GM12873 (cell line): Measurements from ENCODE around the gene PIANP.

Source experiments
- TF ChIP-seq, protein P1 (sequence below): IDR thresholded peaks from 2 replicates; pipeline ENCODE4 v1.5.1; 2012; ENCODE audit warnings: low read depth, mild to moderate bottlenecking, moderate library complexity, low read length, control low read depth; ENCODE audit not compliant: insufficient read depth; ENCODE audit errors: missing control alignments

The PIANP gene

GRCh38 chr12:6700646-6701051, at the start of gene PIANP:
Gene PIANP, minus strand, starts transcription at chr12:6700815. Its CDS starts 2,754 bp downstream, at chr12:6698061.
- TF ChIP-seq, protein P1, sequence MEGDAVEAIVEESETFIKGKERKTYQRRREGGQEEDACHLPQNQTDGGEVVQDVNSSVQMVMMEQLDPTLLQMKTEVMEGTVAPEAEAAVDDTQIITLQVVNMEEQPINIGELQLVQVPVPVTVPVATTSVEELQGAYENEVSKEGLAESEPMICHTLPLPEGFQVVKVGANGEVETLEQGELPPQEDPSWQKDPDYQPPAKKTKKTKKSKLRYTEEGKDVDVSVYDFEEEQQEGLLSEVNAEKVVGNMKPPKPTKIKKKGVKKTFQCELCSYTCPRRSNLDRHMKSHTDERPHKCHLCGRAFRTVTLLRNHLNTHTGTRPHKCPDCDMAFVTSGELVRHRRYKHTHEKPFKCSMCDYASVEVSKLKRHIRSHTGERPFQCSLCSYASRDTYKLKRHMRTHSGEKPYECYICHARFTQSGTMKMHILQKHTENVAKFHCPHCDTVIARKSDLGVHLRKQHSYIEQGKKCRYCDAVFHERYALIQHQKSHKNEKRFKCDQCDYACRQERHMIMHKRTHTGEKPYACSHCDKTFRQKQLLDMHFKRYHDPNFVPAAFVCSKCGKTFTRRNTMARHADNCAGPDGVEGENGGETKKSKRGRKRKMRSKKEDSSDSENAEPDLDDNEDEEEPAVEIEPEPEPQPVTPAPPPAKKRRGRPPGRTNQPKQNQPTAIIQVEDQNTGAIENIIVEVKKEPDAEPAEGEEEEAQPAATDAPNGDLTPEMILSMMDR, result no peak

- TF ChIP-seq, protein P1, result no peak
Observed at GRCh38 chr12:6748761-6749160, 48.1 kb upstream of the PIANP start.

DNA sequence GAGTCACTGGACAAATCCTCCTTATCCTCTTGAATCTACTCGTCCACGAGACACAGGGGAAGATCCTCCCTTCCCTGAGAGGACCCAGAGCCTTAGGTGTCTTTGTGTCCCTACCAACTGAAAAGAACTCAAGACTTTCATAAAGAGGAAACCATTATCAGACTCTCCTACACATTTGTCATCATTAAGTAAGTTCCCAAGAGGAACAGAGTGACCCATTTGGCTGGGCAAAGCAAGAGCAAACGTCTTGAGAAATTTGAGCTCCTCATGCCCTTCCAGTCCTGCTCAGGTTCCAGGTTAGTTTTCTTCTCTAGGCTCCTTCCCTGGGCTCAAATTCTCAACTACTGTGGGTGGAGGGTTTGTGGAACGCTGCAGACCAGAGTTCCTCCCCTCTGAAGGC, 46.6 kb upstream of the PIANP start:
- TF ChIP-seq, protein P1, result no peak

DNA sequence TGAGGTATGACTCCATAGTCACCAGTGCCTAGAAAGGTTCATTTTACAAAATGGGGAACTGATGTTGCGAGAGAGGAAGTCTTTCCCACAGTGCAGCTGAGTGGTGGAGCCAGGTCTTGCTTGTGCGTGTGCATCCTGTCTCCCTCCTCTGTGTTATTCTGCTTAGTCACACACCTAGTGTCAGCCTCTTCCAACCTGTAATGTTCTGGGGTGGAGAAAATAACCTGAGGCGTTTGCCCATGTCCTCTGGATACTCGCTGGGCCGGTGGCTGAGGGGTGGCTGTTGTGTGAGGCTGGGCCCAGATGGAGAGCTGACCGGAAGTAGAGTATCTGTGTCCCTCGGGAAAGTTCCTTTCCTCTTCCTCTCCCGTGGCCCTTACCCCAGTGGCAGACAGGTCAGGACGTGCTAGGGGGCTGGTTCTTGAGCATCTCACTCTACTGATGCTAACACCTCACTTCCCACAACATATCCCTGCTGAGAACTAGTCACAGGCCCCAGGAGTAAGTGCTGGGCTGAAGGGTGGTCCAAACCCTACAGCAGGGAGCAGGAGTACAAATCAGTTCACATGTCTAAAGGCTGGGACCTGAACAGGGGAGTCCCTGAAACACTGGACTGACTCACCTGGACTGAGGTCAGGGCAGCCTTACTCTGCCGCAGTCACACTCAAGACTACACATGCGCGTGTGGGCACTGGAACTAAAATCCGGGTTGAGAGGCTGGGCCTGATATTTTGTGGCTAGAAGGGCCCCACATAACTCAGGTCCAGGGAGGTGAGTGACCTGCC, 45.3 kb upstream of the PIANP start:
- TF ChIP-seq, protein P1, result no peak

DNA sequence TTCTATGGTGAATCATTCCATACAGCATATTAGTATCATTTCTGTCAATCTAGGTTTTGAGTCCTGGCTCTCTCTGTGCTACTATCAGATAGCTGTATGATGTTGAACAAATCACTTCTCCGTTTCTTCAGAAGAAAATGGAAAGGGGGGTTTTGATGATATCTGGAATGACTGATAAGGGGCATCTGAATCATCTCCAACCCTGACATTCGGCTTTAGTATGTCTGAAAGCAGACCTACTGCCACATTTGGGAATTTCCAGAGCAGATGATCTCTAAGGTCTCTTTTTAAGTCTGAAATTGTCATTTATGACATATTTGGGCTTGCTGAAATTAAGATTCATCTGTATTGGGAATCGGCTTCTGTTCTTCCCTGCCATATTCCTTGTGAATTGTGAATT, 42.2 kb upstream of the PIANP start:
- TF ChIP-seq, protein P1, result no peak

GRCh38 chr12:6736754-6737153, 36.1 kb upstream of the PIANP start:
- TF ChIP-seq, protein P1, result no peak

GRCh38 chr12:6735448-6736191, 35.0 kb upstream of the PIANP start:
- TF ChIP-seq, protein P1, result peak; percentile 55
